Mesendoderm (in vitro differentiated cells): Measurements from ENCODE around the gene MYRFL.
A peak's percentile ranks its signal among the peaks of the same experiment; 100 is the strongest.

Source experiments
- DNase-seq: peaks from one replicate; pipeline ENCODE4 v3.0.0; 2013
- H2AK5ac ChIP-seq: 2 replicates; pipeline ENCODE4 v1.6.1; 2013; ENCODE audit warnings: low read length, inconsistent platforms
- H2BK120ac ChIP-seq: 2 replicates; pipeline ENCODE4 v1.6.1; 2013; ENCODE audit warnings: low read depth, mild to moderate bottlenecking, low read length, moderate library complexity, mixed read lengths
- H2BK15ac ChIP-seq: replicated peaks from 2 replicates; pipeline ENCODE4 v1.6.1; 2013; ENCODE audit warnings: low read depth, mild to moderate bottlenecking, moderate library complexity
- H2BK5ac ChIP-seq: 2 replicates; pipeline ENCODE4 v1.6.1; 2013; ENCODE audit warnings: low read length, inconsistent platforms
- H3K18ac ChIP-seq: 2 replicates; pipeline ENCODE4 v1.6.1; 2013; ENCODE audit warnings: mild to moderate bottlenecking, low read length, mixed read lengths
- H3K23ac ChIP-seq: one replicate; pipeline ENCODE4 v1.6.1; 2013; ENCODE audit warnings: low read length
- H3K27ac ChIP-seq: 2 replicates; pipeline ENCODE4 v1.5.1; 2013; ENCODE audit warnings: low read depth, mild to moderate bottlenecking, inconsistent platforms, low read length, moderate library complexity
- H3K27me3 ChIP-seq: 2 replicates; pipeline ENCODE4 v1.6.1; 2013; ENCODE audit warnings: low read length, control low read depth, mild to moderate bottlenecking, inconsistent platforms; ENCODE audit not compliant: insufficient read depth, poor library complexity
- H3K36me3 ChIP-seq: 2 replicates; pipeline ENCODE4 v1.6.1; 2013; ENCODE audit warnings: low read length, inconsistent platforms; ENCODE audit not compliant: control insufficient read depth, insufficient read depth
- H3K4ac ChIP-seq: one replicate; pipeline ENCODE4 v1.6.1; 2013; ENCODE audit warnings: low read depth, mild to moderate bottlenecking, low read length, moderate library complexity
- H3K4me1 ChIP-seq: 2 replicates; pipeline ENCODE4 v1.6.1; 2013; ENCODE audit warnings: low read depth, low read length, inconsistent platforms; ENCODE audit not compliant: control insufficient read depth
- H3K4me2 ChIP-seq: 2 replicates; pipeline ENCODE4 v1.6.1; 2013; ENCODE audit warnings: low read length
- H3K4me3 ChIP-seq: 2 replicates; pipeline ENCODE4 v1.5.1; 2013; ENCODE audit warnings: mild to moderate bottlenecking, low read length
- H3K56ac ChIP-seq: one replicate; pipeline ENCODE4 v1.6.1; 2013; ENCODE audit warnings: low read length
- H3K79me1 ChIP-seq: 2 replicates; pipeline ENCODE4 v1.6.1; 2013; ENCODE audit warnings: low read length, inconsistent platforms
- H3K79me2 ChIP-seq: 2 replicates; pipeline ENCODE4 v1.6.1; 2013; ENCODE audit warnings: mild to moderate bottlenecking, low read length; ENCODE audit not compliant: control insufficient read depth, insufficient read depth
- H3K9ac ChIP-seq: 2 replicates; pipeline ENCODE4 v1.6.1; 2013; ENCODE audit warnings: low read length, inconsistent platforms
- H4K5ac ChIP-seq: one replicate; pipeline ENCODE4 v1.6.1; 2013; ENCODE audit warnings: low read length
- H4K8ac ChIP-seq: one replicate; pipeline ENCODE4 v1.6.1; 2013; ENCODE audit warnings: low read depth, mild to moderate bottlenecking, control low read depth, low read length, moderate library complexity
- WGBS: extraction: QIAGEN DNeasy Blood & Tissue Kit; methylation state at CpG from one replicate; pipeline ENCODE4 v1.1.7; 2013; ENCODE audit warnings: low lambda C conversion rate, missing lambda C conversion rate; ENCODE audit not compliant: insufficient coverage; ENCODE audit errors: extremely low coverage; 5-methylcytosine and 5-hydroxymethylcytosine counted together

MYRFL gene

GRCh38 chr12:69886715-69887114 lies 61.7 kb downstream of the MYRFL start:
- no peak overlapping the region for H3K18ac ChIP-seq
- no peak overlapping the region for H3K4me3 ChIP-seq
- H3K27ac ChIP-seq: no peak overlapping the region
- H2BK5ac ChIP-seq: no peak overlapping the region
- H3K9ac ChIP-seq: no peak overlapping the region
- H2AK5ac ChIP-seq: no peak overlapping the region
- no peak overlapping the region for H3K4me2 ChIP-seq
- no peak overlapping the region for H3K56ac ChIP-seq
- H2BK15ac ChIP-seq: no peak overlapping the region
- no peaks in the 10 kb centered on the region for H3K79me1 ChIP-seq
- H3K79me2 ChIP-seq: no peaks in the 10 kb centered on the region
- no peaks in the 10 kb centered on the region for H3K4me1 ChIP-seq
- H4K5ac ChIP-seq: no peak overlapping the region
- no peak for DNase-seq
- no peaks in the 10 kb centered on the region for H3K36me3 ChIP-seq
- no peak overlapping the region for H3K23ac ChIP-seq
- H2BK120ac ChIP-seq: no peak overlapping the region
- no peak overlapping the region for H3K4ac ChIP-seq
- H3K27me3 ChIP-seq: no peaks in the 10 kb centered on the region
- no CpG with 5 or more reads among the region's 2 CpGs for WGBS
- no peak overlapping the region for H4K8ac ChIP-seq

GRCh38 chr12:69888901-69889300 lies 63.9 kb downstream of the MYRFL start:
- Histone ChIP-seq H3K36me3 (no peaks in the 10 kb centered on the region), H2BK5ac (no peak overlapping the region), H3K27ac (no peak overlapping the region), H2BK15ac (no peak overlapping the region), H3K18ac (no peak overlapping the region), H3K4me1 (no peaks in the 10 kb centered on the region), H3K79me1 (no peaks in the 10 kb centered on the region), H4K5ac (no peak overlapping the region), H3K23ac (no peak overlapping the region), H3K4ac (no peak overlapping the region), H3K56ac (no peak overlapping the region), H3K9ac (no peak overlapping the region), H3K4me2 (no peak overlapping the region), H4K8ac (no peak overlapping the region), H3K79me2 (no peaks in the 10 kb centered on the region), H2BK120ac (no peak overlapping the region), H3K27me3 (no peaks in the 10 kb centered on the region), H2AK5ac (no peak overlapping the region), H3K4me3 (no peak overlapping the region)
- WGBS: no CpG with 5 or more reads among the region's 1 CpG
- no peak for DNase-seq

- Histone ChIP-seq H3K4ac (no peak overlapping the region), H3K27ac (no peak overlapping the region), H3K36me3 (no peaks in the 10 kb centered on the region), H3K9ac (no peak overlapping the region), H2BK5ac (peak overlapping the region; percentile 93), H3K18ac (no peak overlapping the region), H3K79me1 (no peaks in the 10 kb centered on the region), H3K4me1 (peaks cover 21% of the 10 kb centered on the region), H2AK5ac (peak overlapping the region; percentile 76), H3K56ac (no peak overlapping the region), H2BK120ac (no peak overlapping the region), H3K79me2 (no peaks in the 10 kb centered on the region), H4K8ac (no peak overlapping the region), H3K27me3 (no peaks in the 10 kb centered on the region), H3K4me3 (no peak overlapping the region), H4K5ac (no peak overlapping the region), H3K23ac (no peak overlapping the region), H2BK15ac (no peak overlapping the region), H3K4me2 (no peak overlapping the region)
- WGBS: no CpG with 5 or more reads among the region's 4 CpGs
- peak; percentile 27 for DNase-seq
These were observed 69.9 kb downstream of the MYRFL start for GRCh38 chr12:69894800-69895383.

GRCh38 chr12:69896653-69897381 lies 71.8 kb downstream of the MYRFL start:
- no peaks in the 10 kb centered on the region for H3K79me2 ChIP-seq
- H3K27ac ChIP-seq: peak overlapping the region; percentile 68
- H2BK5ac ChIP-seq: peak overlapping the region; percentile 91
- peaks cover 21% of the 10 kb centered on the region for H3K4me1 ChIP-seq
- no peaks in the 10 kb centered on the region for H3K36me3 ChIP-seq
- peak overlapping the region; percentile 70 for H3K4ac ChIP-seq
- H3K27me3 ChIP-seq: no peaks in the 10 kb centered on the region
- no peaks in the 10 kb centered on the region for H3K79me1 ChIP-seq
- no peak overlapping the region for H4K8ac ChIP-seq
- peak overlapping the region; percentile 81 for H3K23ac ChIP-seq
- peak overlapping the region; percentile 96 for H2BK120ac ChIP-seq
- H3K4me2 ChIP-seq: no peak overlapping the region
- H2AK5ac ChIP-seq: peak overlapping the region; percentile 71
- H3K9ac ChIP-seq: peak overlapping the region; percentile 35
- peak overlapping the region; percentile 88 for H3K18ac ChIP-seq
- no peak overlapping the region for H3K4me3 ChIP-seq
- H3K56ac ChIP-seq: peak overlapping the region; percentile 83
- peak; percentile 89 for DNase-seq
- WGBS: no CpG with 5 or more reads among the region's 4 CpGs
- peak overlapping the region; percentile 84 for H4K5ac ChIP-seq
- peak overlapping the region; percentile 13 for H2BK15ac ChIP-seq

GRCh38 chr12:69897744-69898143 lies 72.7 kb downstream of the MYRFL start:
- Histone ChIP-seq H3K79me1 (no peaks in the 10 kb centered on the region), H3K27me3 (no peaks in the 10 kb centered on the region), H3K56ac (peak overlapping the region; percentile 56), H4K5ac (no peak overlapping the region), H2BK15ac (no peak overlapping the region), H3K4me3 (no peak overlapping the region), H3K23ac (no peak overlapping the region), H3K9ac (no peak overlapping the region), H3K36me3 (no peaks in the 10 kb centered on the region), H3K18ac (peak overlapping the region; percentile 10), H3K4me2 (no peak overlapping the region), H2AK5ac (no peak overlapping the region), H3K79me2 (no peaks in the 10 kb centered on the region), H3K27ac (no peak overlapping the region), H4K8ac (no peak overlapping the region), H3K4me1 (peaks cover 21% of the 10 kb centered on the region), H2BK120ac (no peak overlapping the region), H3K4ac (peak overlapping the region; percentile 48), H2BK5ac (peak overlapping the region; percentile 75)
- WGBS: no CpG with 5 or more reads among the region's 1 CpG
- peak; percentile 92 for DNase-seq
